Common myeloid progenitor, CD34-positive (primary cell): ENCODE measurements around the gene AKR1A1.

Experiments used
- CTCF ChIA-PET: fragments of 350-600 bp; sonication (Branson Sonifier 250); formaldehyde crosslinking; loops from one replicate; lab custom pipeline; 2021; ENCODE audit warnings: antibody characterized with exemption; lab: Charles Lee
- POLR2A ChIA-PET: fragments of 350-600 bp; sonication (Branson Sonifier 250); formaldehyde crosslinking; loops from one replicate; lab custom pipeline; 2021; ENCODE audit warnings: antibody characterized with exemption; lab: Charles Lee
- DNase-seq, 3 donors: peaks; one replicate each; pipeline versions ENCODE4 v3.0.0 to v3.0.0-alpha.2; 2013
- H3K27ac ChIP-seq, 2 experiments: 1 replicate in 1 of 2; 2 replicates in 1 of 2; pipeline ENCODE4 v1.7.0; 2013; ENCODE audit warnings: inconsistent platforms in 2 of 2, low read length in 2 of 2, mild to moderate bottlenecking in 2 of 2, low read depth in 1 of 2, moderate library complexity in 1 of 2; ENCODE audit not compliant: severe bottlenecking in 2 of 2, insufficient read depth in 1 of 2, poor library complexity in 1 of 2
- H3K27me3 ChIP-seq, 5 experiments: replicated peaks in 2 of 5; 1 replicate in 3 of 5; 2 replicates in 2 of 5; pipeline versions ENCODE4 v1.6.1 to v1.7.0; 2013; ENCODE audit warnings: low read length in 4 of 5, mild to moderate bottlenecking in 2 of 5, moderate library complexity in 2 of 5, inconsistent platforms in 1 of 5; ENCODE audit not compliant: insufficient read depth in 5 of 5, control insufficient read depth in 4 of 5
- H3K36me3 ChIP-seq, 4 experiments: 1 replicate in 2 of 4; 2 replicates in 2 of 4; pipeline versions ENCODE4 v1.6.1 to v1.7.0; 2013; ENCODE audit warnings: low read length in 3 of 4, control low read depth in 1 of 4, mild to moderate bottlenecking in 1 of 4; ENCODE audit not compliant: control insufficient read depth in 4 of 4, insufficient read depth in 4 of 4
- H3K4me1 ChIP-seq, 4 experiments: 1 replicate in 3 of 4; 2 replicates in 1 of 4; pipeline versions ENCODE4 v1.6.1 to v1.7.1; 2013; ENCODE audit warnings: low read length in 3 of 4, mild to moderate bottlenecking in 3 of 4, control low read depth in 1 of 4, inconsistent platforms in 1 of 4, moderate library complexity in 1 of 4; ENCODE audit not compliant: control insufficient read depth in 4 of 4, insufficient read depth in 4 of 4; ENCODE audit errors: control extremely low read depth in 1 of 4
- H3K4me3 ChIP-seq, 7 experiments: 1 replicate in 4 of 7; 2 replicates in 3 of 7; pipeline versions ENCODE4 v1.5.1 to v1.7.0; 2013; ENCODE audit warnings: mild to moderate bottlenecking in 7 of 7, low read length in 6 of 7, moderate library complexity in 6 of 7, inconsistent platforms in 2 of 7, low read depth in 2 of 7, control low read depth in 1 of 7; ENCODE audit not compliant: insufficient read depth in 4 of 7, control insufficient read depth in 1 of 7; ENCODE audit errors: extremely low read depth in 1 of 7
- H3K9me3 ChIP-seq, 5 experiments: 1 replicate in 4 of 5; 2 replicates in 1 of 5; pipeline versions ENCODE4 v1.6.1 to v1.7.1; 2013; ENCODE audit warnings: low read length in 4 of 5, mild to moderate bottlenecking in 2 of 5, inconsistent platforms in 1 of 5, low read depth in 1 of 5, moderate library complexity in 1 of 5; ENCODE audit not compliant: control insufficient read depth in 4 of 5, insufficient read depth in 2 of 5; ENCODE audit errors: control extremely low read depth in 1 of 5
- WGBS: methylation state at CpG from one replicate; pipeline ENCODE4 v1.1.5; 2013; ENCODE audit not compliant: insufficient coverage; 5-methylcytosine and 5-hydroxymethylcytosine counted together

Gene AKR1A1

GRCh38 chr1:45619149-45619921 lies 68.7 kb downstream of the AKR1A1 start:
- Histone ChIP-seq H3K36me3 (peaks cover 25 to 83% (median 60%) of the 10 kb centered on the region in 4 experiments), H3K4me1 (peaks cover 0 to 5% (median 2%) of the 10 kb centered on the region in 4 experiments), H3K4me3 (no peak overlapping the region), H3K9me3 (no peaks in the 10 kb centered on the region), H3K27ac (no peak overlapping the region), H3K27me3 (no peaks in the 10 kb centered on the region)
- ChIA-PET POLR2A (no interaction called here), CTCF (interaction anchor here (0.5 to 2.2 kb wide), 2 partner anchors 10 to 260 kb away, joined by 4 to 6 read pairs; no protein-coding TSS in a partner anchor)
- DNase-seq = no peak
- WGBS = 82% methylated on average over 7 of the region's 8 CpGs
